Left ventricle myocardium inferior (tissue), 1 donor: ENCODE results near the gene MORN4. TPM values are rescaled to one million over a fixed set of nuclear protein-coding genes. Genes with fewer than 3 reads are reported as not detected.

Experiments
- DNase-seq: peaks from one replicate; pipeline ENCODE4 v3.0.0-alpha.2; 2020
- H3K27ac ChIP-seq: fragments of 200-600 bp; replicated peaks from 2 replicates; pipeline ENCODE4 v1.8.0; 2021
- H3K27me3 ChIP-seq: fragments of 200-600 bp; 2 replicates; pipeline ENCODE4 v1.8.0; 2021; ENCODE audit warnings: low read depth
- H3K36me3 ChIP-seq: fragments of 200-600 bp; 2 replicates; pipeline ENCODE4 v1.8.0; 2021
- H3K4me1 ChIP-seq: fragments of 200-600 bp; 2 replicates; pipeline ENCODE4 v1.8.0; 2021
- H3K4me3 ChIP-seq: fragments of 200-600 bp; 2 replicates; pipeline ENCODE4 v1.8.0; 2021; ENCODE audit warnings: mild to moderate bottlenecking, moderate library complexity
- H3K9me3 ChIP-seq: fragments of 200-600 bp; replicated peaks from 2 replicates; pipeline ENCODE4 v1.8.0; 2021
- CTCF ChIP-seq: fragments of 200-600 bp; IDR thresholded peaks from 2 replicates; pipeline ENCODE4 v1.8.0; 2021; ENCODE audit warnings: antibody characterized with exemption, mild to moderate bottlenecking, borderline replicate concordance
- intact Hi-C: fragments of 100-400 bp; cut with micrococcal nuclease; formaldehyde crosslinking; loops from one replicate; pipeline ENCODE4 v1.11.0; 2022
- total RNA-seq: library from RNA; stranded (reverse); fragmentation: NEBNext Ultra II Directional; extraction: Animal tissue kit (Norgen Biotek cat#: 25700); gene quantifications from one replicate; pipeline ENCODE4 v1.2.1, GENCODE V29; 2021
- donor health status: DM: no; HTN: yes; CAD: no; lungs with severe emphysema.

MORN4 gene
- total RNA-seq, 1 donor from 2014 or later, result 13.9 TPM

GRCh38 chr10:97573021-97573420 is 60.3 kb downstream of the MORN4 start:
- Histone ChIP-seq H3K36me3 (peaks cover 28% of the 10 kb centered on the region), H3K9me3 (no peaks in the 10 kb centered on the region), H3K27ac (peak overlapping the region; percentile 91), H3K27me3 (no peaks in the 10 kb centered on the region), H3K4me3 (peak overlapping the region; percentile 58), H3K4me1 (peaks cover 42% of the 10 kb centered on the region)
- no peak for TF ChIP-seq CTCF
- intact Hi-C loops, result loop anchor here (5.0 kb wide), 1 partner anchor 34 kb away; no protein-coding TSS in a partner anchor
- DNase-seq, result peak; percentile 18

- no peaks in the 10 kb centered on the region for H3K27me3 ChIP-seq
- H3K36me3 ChIP-seq, result peaks cover 31% of the 10 kb centered on the region
- intact Hi-C loops, result loop anchor here (5.0 kb wide), 1 partner anchor 35 kb away; no protein-coding TSS in a partner anchor
- H3K4me3 ChIP-seq, result peak within 1 kb of the TSS; percentile 58
- H3K9me3 ChIP-seq, result no peaks in the 10 kb centered on the region
- DNase-seq, result peak; percentile 86
- peak within 1 kb of the TSS; percentile 91 for H3K27ac ChIP-seq
- peaks cover 42% of the 10 kb centered on the region for H3K4me1 ChIP-seq
- TF ChIP-seq CTCF, result peak; percentile 88
Observed at GRCh38 chr10:97572214-97572989, 60.9 kb downstream of the MORN4 start, which contains the start of gene ANKRD2. TSS of gene ANKRD2 (plus strand) at chr10:97572779. CDS start at chr10:97572789, 10 bp downstream.

- intact Hi-C loops, result loop anchor here (5.0 kb wide), 1 partner anchor 36 kb away; no protein-coding TSS in a partner anchor
- Histone ChIP-seq H3K4me1 (peaks cover 42% of the 10 kb centered on the region), H3K27ac (peak overlapping the region; percentile 91), H3K4me3 (no peak overlapping the region), H3K36me3 (peaks cover 31% of the 10 kb centered on the region), H3K27me3 (no peaks in the 10 kb centered on the region), H3K9me3 (no peaks in the 10 kb centered on the region)
- TF ChIP-seq CTCF, result no peak
- peak; percentile 1 for DNase-seq
Observed at GRCh38 chr10:97571622-97572021, 61.7 kb downstream of the MORN4 start.

GRCh38 chr10:97570789-97571471 is 62.4 kb downstream of the MORN4 start:
- intact Hi-C loops, result loop anchor here (5.0 kb wide), 1 partner anchor 36 kb away; no protein-coding TSS in a partner anchor
- Histone ChIP-seq H3K4me1 (peaks cover 37% of the 10 kb centered on the region), H3K4me3 (no peak overlapping the region)

More at GRCh38 chr10:97570789-97571471, 62.4 kb downstream of the MORN4 start:
- no peaks in the 10 kb centered on the region for H3K27me3 ChIP-seq
- no peaks in the 10 kb centered on the region for H3K9me3 ChIP-seq
- peaks cover 31% of the 10 kb centered on the region for H3K36me3 ChIP-seq
- TF ChIP-seq CTCF, result no peak
- peak; percentile 34 for DNase-seq
- H3K27ac ChIP-seq, result peak overlapping the region; percentile 91
